SK-N-SH treated with all-trans-retinoic acid at 6 μM for 48 hours (cell line): ENCODE results near the gene LOXHD1.

Source experiments
- ATAC-seq: fragments of 200-7000 bp; cut with Tn5 transposase; 3 replicates; pipeline ENCODE4 v1.9.1; 2020; ENCODE audit warnings: mild to moderate bottlenecking, moderate library complexity
- ARNTL ChIP-seq: fragments of 450-650 bp; formaldehyde crosslinking; IDR thresholded peaks from 2 replicates; pipeline ENCODE4 v1.5.0; 2020; ENCODE audit warnings: low read depth, mild to moderate bottlenecking, moderate library complexity, borderline replicate concordance
- BACH2 ChIP-seq: fragments of 250-450 bp; sonication (Bioruptor Pico); IDR thresholded peaks from 2 replicates; pipeline ENCODE4 v1.9.0; 2021; ENCODE audit warnings: mild to moderate bottlenecking, borderline replicate concordance
- ESRRG ChIP-seq: fragments of 250-450 bp; sonication (Bioruptor Pico); IDR thresholded peaks from 2 replicates; pipeline ENCODE4 v1.6.1; 2021; ENCODE audit warnings: mild to moderate bottlenecking
- ISL1 ChIP-seq: fragments of 250-450 bp; sonication (Bioruptor Pico); IDR thresholded peaks from 2 replicates; pipeline ENCODE4 v2.1.2; 2022; ENCODE audit warnings: mild to moderate bottlenecking, moderate library complexity
- OSR1 ChIP-seq: fragments of 250-450 bp; sonication (Bioruptor Pico); IDR thresholded peaks from 2 replicates; pipeline ENCODE4 v1.8.0; 2022; ENCODE audit warnings: moderate library complexity, mild to moderate bottlenecking, inconsistent platforms
- PATZ1 ChIP-seq: fragments of 250-450 bp; sonication (Bioruptor Pico); IDR thresholded peaks from 2 replicates; pipeline ENCODE4 v1.8.0; 2020; ENCODE audit warnings: mild to moderate bottlenecking, moderate library complexity, borderline replicate concordance
- RARB ChIP-seq: fragments of 250-450 bp; sonication (Bioruptor Pico); IDR thresholded peaks from 2 replicates; pipeline ENCODE4 v1.8.0; 2021; ENCODE audit warnings: mild to moderate bottlenecking, moderate library complexity
- SNAI2 ChIP-seq: fragments of 250-450 bp; sonication (Bioruptor Pico); IDR thresholded peaks from 2 replicates; pipeline ENCODE4 v1.5.0; 2020; ENCODE audit warnings: mild to moderate bottlenecking, moderate library complexity
- TCF4 ChIP-seq: fragments of 250-450 bp; sonication (Bioruptor Pico); IDR thresholded peaks from 2 replicates; pipeline ENCODE4 v1.8.0; 2021; ENCODE audit warnings: mild to moderate bottlenecking, moderate library complexity, borderline replicate concordance
- TOX ChIP-seq: fragments of 250-450 bp; sonication (Bioruptor Pico); IDR thresholded peaks from 2 replicates; pipeline ENCODE4 v1.8.0; 2021; ENCODE audit warnings: mild to moderate bottlenecking, moderate library complexity, borderline replicate concordance
- ZC3H10 ChIP-seq: fragments of 250-450 bp; sonication (Bioruptor Pico); IDR thresholded peaks from 2 replicates; pipeline ENCODE4 v1.5.1; 2021; ENCODE audit warnings: mild to moderate bottlenecking, moderate library complexity
- ZFP3 ChIP-seq: fragments of 250-450 bp; sonication (Bioruptor Pico); IDR thresholded peaks from 2 replicates; pipeline ENCODE4 v1.5.0; 2020; ENCODE audit warnings: mild to moderate bottlenecking, moderate library complexity
- ZNF565 ChIP-seq: fragments of 450-650 bp; formaldehyde crosslinking; conservative IDR thresholded peaks from 2 replicates; pipeline ENCODE4 v1.5.0; 2020; ENCODE audit warnings: low read depth, mild to moderate bottlenecking, moderate library complexity
- ZNF70 ChIP-seq: fragments of 450-650 bp; formaldehyde crosslinking; IDR thresholded peaks from 2 replicates; pipeline ENCODE4 v1.5.0; 2020; ENCODE audit warnings: mild to moderate bottlenecking, moderate library complexity
- ZNF8 ChIP-seq: fragments of 450-650 bp; formaldehyde crosslinking; IDR thresholded peaks from 2 replicates; pipeline ENCODE4 v1.5.0; 2020; ENCODE audit warnings: mild to moderate bottlenecking, moderate library complexity
- TF ChIP-seq, protein P1 (sequence below): fragments of 250-450 bp; sonication (Bioruptor Pico); IDR thresholded peaks from 2 replicates; pipeline ENCODE4 v1.5.1; 2020; ENCODE audit warnings: low read depth, mild to moderate bottlenecking, moderate library complexity
- TF ChIP-seq, protein P2 (sequence below): fragments of 250-450 bp; sonication (Bioruptor Pico); IDR thresholded peaks from 2 replicates; pipeline ENCODE4 v1.8.0; 2021; ENCODE audit warnings: low read depth, mild to moderate bottlenecking, moderate library complexity, borderline replicate concordance
- TF ChIP-seq, protein P3 (sequence below): fragments of 250-450 bp; sonication (Bioruptor Pico); IDR thresholded peaks from 2 replicates; pipeline ENCODE4 v1.5.1; 2021; ENCODE audit warnings: mild to moderate bottlenecking, moderate library complexity

The LOXHD1 gene

GRCh38 chr18:46622451-46622850 is 34.6 kb downstream of the LOXHD1 start (continued):
- TF ChIP-seq OSR1 (CRISPR knock-in tag) (no peak), TCF4 (CRISPR knock-in tag) (no peak), ZC3H10 (CRISPR knock-in tag) (no peak), ESRRG (CRISPR knock-in tag) (no peak), ZNF70 (CRISPR knock-in tag) (no peak), TOX (CRISPR knock-in tag) (no peak)
- TF ChIP-seq, protein P1, sequence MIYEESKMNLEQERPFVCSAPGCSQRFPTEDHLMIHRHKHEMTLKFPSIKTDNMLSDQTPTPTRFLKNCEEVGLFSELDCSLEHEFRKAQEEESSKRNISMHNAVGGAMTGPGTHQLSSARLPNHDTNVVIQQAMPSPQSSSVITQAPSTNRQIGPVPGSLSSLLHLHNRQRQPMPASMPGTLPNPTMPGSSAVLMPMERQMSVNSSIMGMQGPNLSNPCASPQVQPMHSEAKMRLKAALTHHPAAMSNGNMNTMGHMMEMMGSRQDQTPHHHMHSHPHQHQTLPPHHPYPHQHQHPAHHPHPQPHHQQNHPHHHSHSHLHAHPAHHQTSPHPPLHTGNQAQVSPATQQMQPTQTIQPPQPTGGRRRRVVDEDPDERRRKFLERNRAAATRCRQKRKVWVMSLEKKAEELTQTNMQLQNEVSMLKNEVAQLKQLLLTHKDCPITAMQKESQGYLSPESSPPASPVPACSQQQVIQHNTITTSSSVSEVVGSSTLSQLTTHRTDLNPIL (CRISPR knock-in tag): no peak

DNA sequence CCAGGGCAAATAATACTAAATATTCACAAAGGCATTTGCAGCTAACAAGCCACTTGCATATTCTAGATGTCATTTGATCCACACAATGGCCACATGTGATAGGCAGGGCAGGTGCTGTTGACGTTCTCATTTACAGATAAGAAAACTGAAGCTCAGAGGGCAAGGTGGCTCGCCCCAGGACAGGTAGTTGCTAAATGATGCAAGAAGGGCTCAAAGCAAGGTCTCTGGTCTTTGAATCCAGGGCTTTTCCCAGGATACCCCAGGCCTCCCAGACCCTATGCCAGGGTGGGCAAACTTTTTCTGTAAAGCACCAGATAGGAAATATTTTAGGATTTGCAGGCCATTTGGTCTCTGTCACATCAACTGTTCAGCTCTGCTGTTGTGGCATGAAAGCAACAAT is 35.1 kb downstream of the LOXHD1 start:
- no peak for ATAC-seq
- TF ChIP-seq, protein P1 (CRISPR knock-in tag): no peak
- TF ChIP-seq, all 23 proteins: peak for 0

DNA sequence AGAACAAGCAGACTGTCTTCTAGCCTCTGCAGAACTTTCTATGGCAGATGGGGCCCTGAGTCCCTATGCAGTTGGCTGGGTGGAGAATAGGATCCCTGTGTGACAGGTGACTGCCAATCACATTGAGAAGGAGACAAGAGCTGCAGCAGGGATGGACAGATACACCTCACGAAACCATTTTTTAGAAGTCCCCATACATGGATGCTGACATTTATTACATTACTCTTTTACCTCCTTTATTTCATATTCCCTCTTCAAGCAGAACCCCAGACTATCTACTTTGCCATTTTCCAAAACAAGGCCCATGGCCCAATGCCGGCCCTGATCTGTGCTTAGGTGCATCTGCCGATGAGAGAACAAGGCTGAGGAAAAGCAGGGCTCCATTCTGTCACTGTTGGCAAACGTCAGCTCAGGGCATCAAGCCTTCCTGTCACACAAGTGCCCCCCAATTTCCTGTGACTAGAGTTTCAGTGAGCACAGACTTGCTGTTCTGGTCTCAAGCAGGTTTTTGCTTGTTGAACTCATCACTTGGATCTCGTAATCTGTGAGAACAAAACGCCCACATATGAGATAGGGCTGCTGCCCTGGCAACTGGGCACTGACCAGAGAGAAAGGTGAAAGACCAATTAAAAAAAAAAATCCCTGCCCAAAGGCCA is 35.8 kb downstream of the LOXHD1 start:
- no peak for ATAC-seq
- TF ChIP-seq SNAI2 (no peak), ZNF70 (CRISPR knock-in tag) (no peak), TCF4 (CRISPR knock-in tag) (no peak), PATZ1 (no peak), BACH2 (CRISPR knock-in tag) (no peak), ARNTL (no peak), ZFP3 (CRISPR knock-in tag) (no peak), ESRRG (CRISPR knock-in tag) (no peak), ZNF565 (CRISPR knock-in tag) (no peak), RARB (CRISPR knock-in tag) (no peak), ISL1 (no peak), OSR1 (CRISPR knock-in tag) (no peak), ZNF8 (CRISPR knock-in tag) (no peak)
- TF ChIP-seq, protein P1 (CRISPR knock-in tag): no peak
- TF ChIP-seq, protein P2, sequence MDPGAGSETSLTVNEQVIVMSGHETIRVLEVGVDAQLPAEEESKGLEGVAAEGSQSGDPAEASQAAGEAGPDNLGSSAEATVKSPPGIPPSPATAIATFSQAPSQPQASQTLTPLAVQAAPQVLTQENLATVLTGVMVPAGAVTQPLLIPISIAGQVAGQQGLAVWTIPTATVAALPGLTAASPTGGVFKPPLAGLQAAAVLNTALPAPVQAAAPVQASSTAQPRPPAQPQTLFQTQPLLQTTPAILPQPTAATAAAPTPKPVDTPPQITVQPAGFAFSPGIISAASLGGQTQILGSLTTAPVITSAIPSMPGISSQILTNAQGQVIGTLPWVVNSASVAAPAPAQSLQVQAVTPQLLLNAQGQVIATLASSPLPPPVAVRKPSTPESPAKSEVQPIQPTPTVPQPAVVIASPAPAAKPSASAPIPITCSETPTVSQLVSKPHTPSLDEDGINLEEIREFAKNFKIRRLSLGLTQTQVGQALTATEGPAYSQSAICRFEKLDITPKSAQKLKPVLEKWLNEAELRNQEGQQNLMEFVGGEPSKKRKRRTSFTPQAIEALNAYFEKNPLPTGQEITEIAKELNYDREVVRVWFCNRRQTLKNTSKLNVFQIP (CRISPR knock-in tag): no peak

- no peak for ATAC-seq
- no peak for TF ChIP-seq RARB (CRISPR knock-in tag)
- TF ChIP-seq, protein P3, sequence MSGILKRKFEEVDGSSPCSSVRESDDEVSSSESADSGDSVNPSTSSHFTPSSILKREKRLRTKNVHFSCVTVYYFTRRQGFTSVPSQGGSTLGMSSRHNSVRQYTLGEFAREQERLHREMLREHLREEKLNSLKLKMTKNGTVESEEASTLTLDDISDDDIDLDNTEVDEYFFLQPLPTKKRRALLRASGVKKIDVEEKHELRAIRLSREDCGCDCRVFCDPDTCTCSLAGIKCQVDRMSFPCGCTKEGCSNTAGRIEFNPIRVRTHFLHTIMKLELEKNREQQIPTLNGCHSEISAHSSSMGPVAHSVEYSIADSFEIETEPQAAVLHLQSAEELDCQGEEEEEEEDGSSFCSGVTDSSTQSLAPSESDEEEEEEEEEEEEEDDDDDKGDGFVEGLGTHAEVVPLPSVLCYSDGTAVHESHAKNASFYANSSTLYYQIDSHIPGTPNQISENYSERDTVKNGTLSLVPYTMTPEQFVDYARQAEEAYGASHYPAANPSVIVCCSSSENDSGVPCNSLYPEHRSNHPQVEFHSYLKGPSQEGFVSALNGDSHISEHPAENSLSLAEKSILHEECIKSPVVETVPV (CRISPR knock-in tag): no peak
- TF ChIP-seq PATZ1: no peak
- TF ChIP-seq TCF4 (CRISPR knock-in tag): no peak
Observed at GRCh38 chr18:46619559-46619958, 37.5 kb downstream of the LOXHD1 start.
